ENCODE data around the gene CPPED1. TPM values are rescaled to one million over a fixed set of nuclear protein-coding genes. Genes with fewer than 3 reads are reported as not detected.

CPPED1 gene
- total and polyA plus RNA-seq, 4 donors: 10.4 to 29.1 (median 23.0) TPM

DNA sequence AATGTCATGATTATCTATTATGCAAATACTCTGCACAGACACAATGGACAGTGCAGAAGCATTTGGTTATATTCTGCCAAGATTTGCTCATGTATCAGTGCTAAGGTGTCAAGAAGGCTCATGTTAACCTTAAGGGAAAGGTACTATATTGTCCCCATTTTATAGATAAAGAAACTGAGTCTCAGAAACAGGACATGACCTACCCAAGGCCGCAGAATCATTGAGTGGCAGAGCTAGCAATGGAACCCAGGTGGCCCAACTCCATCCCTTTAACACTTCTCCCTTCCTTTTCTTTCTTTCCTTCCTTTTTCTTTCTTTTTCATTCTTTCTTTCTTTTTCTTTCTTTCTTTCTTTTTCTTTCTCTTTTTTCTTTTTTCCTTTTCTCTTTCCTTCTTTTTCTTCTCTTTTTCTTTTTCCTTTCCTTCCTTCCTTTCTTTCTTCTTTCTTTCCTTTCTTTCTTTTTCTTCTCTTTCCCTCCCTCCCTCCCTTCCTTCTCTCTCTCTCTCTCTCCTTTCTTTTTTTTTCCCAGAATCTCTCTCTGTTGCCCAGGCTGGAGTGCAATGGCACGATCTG, 149.8 kb downstream of the CPPED1 start:
- WGBS: 86% methylated on average over 2 of the region's 2 CpGs
- no peak for DNase-seq (ENCODE audit: low spot score)
- H3K4me3 ChIP-seq (ENCODE audit: low read depth in 1 of 3, low read length in 3 of 3): no peak overlapping the region

DNA sequence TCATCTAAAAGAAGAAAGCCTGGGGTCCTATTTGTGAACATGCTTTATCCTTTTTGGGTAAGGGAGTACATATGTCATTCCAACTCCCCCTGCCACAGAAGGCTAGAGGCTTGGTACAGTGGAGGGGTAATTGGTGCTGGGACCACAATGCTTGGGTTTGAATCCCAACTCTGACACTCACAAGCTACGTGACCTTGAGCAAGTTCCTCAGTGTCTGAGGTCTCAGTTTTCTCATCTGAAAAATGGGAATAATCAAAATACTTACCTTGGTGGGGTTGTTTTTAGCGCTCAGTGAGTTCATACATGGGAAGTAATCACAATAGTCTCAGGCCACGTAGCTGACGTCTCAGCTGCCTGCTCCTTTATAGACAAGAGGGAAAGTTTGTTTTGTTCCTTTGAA, 150.8 kb downstream of the CPPED1 start:
- no peak overlapping the region for H3K4me3 ChIP-seq (ENCODE audit: low read depth in 1 of 3, low read length in 3 of 3)

More for the DNA sequence above, 149.8 kb downstream of the CPPED1 start:
- no peak overlapping the region for H3K27ac ChIP-seq (ENCODE audit: low read depth in 1 of 2, low read length in 2 of 2)
- no peaks in the 10 kb centered on the region for H3K36me3 ChIP-seq (ENCODE audit: control insufficient read depth in 4 of 4, insufficient read depth in 3 of 4, low read depth in 1 of 4, low read length in 3 of 4)
- no peaks in the 10 kb centered on the region for H3K27me3 ChIP-seq (ENCODE audit: control insufficient read depth in 4 of 4, insufficient read depth in 4 of 4, low read length in 3 of 4)
- H3K9me3 ChIP-seq (ENCODE audit: control insufficient read depth in 4 of 4, low read length in 3 of 4): peaks cover 2 to 4% (median 4%) of the 10 kb centered on the region in 4 donors
- H3K4me1 ChIP-seq (ENCODE audit: control insufficient read depth in 4 of 4, insufficient read depth in 4 of 4, low read length in 3 of 4): peaks cover 0 to 10% (median 3%) of the 10 kb centered on the region in 4 donors
- no peak overlapping the region for H3K9ac ChIP-seq (ENCODE audit: low read depth in 1 of 2, low read length in 2 of 2)
- no peak for TF ChIP-seq RAD21 (IDR thresholded peaks at IDR 0.05)
- TF ChIP-seq, protein P1, sequence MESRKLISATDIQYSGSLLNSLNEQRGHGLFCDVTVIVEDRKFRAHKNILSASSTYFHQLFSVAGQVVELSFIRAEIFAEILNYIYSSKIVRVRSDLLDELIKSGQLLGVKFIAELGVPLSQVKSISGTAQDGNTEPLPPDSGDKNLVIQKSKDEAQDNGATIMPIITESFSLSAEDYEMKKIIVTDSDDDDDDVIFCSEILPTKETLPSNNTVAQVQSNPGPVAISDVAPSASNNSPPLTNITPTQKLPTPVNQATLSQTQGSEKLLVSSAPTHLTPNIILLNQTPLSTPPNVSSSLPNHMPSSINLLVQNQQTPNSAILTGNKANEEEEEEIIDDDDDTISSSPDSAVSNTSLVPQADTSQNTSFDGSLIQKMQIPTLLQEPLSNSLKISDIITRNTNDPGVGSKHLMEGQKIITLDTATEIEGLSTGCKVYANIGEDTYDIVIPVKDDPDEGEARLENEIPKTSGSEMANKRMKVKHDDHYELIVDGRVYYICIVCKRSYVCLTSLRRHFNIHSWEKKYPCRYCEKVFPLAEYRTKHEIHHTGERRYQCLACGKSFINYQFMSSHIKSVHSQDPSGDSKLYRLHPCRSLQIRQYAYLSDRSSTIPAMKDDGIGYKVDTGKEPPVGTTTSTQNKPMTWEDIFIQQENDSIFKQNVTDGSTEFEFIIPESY (IDR thresholded peaks at IDR 0.05): no peak
- no peak for TF ChIP-seq FOXA1 (IDR thresholded peaks at IDR 0.05)

DNA sequence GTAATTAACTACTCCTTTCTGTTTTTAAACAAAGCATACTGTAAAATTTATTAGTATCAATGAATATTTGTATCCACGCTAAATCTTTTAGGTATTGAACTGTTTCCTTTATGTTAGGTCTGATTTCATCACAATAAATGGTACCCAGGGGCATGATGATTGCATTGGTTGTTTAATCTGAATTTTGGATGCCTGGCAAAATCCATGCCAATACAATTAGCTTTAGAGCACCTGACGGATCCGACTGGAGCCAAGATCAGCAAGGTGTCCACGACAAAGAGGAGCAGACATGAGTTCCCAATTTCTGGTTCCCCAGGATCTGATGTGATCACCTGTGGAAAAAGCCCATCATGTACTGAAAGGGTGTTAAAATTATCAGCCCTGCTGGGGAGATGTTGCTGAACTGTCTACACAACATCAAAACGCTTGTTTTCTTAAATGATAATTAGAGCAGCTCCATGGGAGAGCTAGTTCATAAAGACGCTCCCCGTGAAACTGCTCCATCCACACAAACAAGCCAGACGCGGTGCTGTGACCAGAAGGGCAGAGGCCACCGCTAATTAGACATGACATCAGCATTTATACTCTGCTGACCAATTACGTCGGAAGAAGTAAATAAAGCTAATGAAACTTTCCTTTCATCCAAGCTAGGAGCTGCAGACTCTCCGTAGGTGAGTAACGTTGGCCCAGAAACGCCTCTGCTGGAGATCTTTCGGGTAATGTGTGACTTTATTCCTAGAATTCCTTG, 151.7 kb downstream of the CPPED1 start:
- Histone ChIP-seq H3K27me3 (ENCODE audit: control insufficient read depth in 4 of 4, insufficient read depth in 4 of 4, low read length in 3 of 4) (no peaks in the 10 kb centered on the region), H3K4me3 (ENCODE audit: low read depth in 1 of 3, low read length in 3 of 3) (no peak overlapping the region), H3K4me1 (ENCODE audit: control insufficient read depth in 4 of 4, insufficient read depth in 4 of 4, low read length in 3 of 4) (peaks cover 0 to 11% (median 6%) of the 10 kb centered on the region in 4 donors), H3K9me3 (ENCODE audit: control insufficient read depth in 4 of 4, low read length in 3 of 4) (no peaks in the 10 kb centered on the region), H3K36me3 (ENCODE audit: control insufficient read depth in 4 of 4, insufficient read depth in 3 of 4, low read depth in 1 of 4, low read length in 3 of 4) (no peaks in the 10 kb centered on the region), H3K9ac (ENCODE audit: low read depth in 1 of 2, low read length in 2 of 2) (no peak overlapping the region), H3K27ac (ENCODE audit: low read depth in 1 of 2, low read length in 2 of 2) (peak overlapping the region in 1 of 2 donors; percentile 33)
- WGBS: 24% methylated on average over 16 of the region's 16 CpGs
- TF ChIP-seq FOXA2 (IDR thresholded peaks at IDR 0.05) (peak; percentile 57), HNF4A (conservative IDR thresholded peaks at IDR 0.05) (peak; percentile 22 to 65), FOXA1 (IDR thresholded peaks at IDR 0.05) (peak; percentile 61), RXRA (IDR thresholded peaks at IDR 0.05) (peak in 1 of 2 donors; percentile 70), JUND (IDR thresholded peaks at IDR 0.05) (peak in 1 of 2 donors; percentile 44), RAD21 (IDR thresholded peaks at IDR 0.05) (peak; percentile 19 to 31), YY1 (IDR thresholded peaks at IDR 0.05) (peak; percentile 77)
- TF ChIP-seq, protein P2, sequence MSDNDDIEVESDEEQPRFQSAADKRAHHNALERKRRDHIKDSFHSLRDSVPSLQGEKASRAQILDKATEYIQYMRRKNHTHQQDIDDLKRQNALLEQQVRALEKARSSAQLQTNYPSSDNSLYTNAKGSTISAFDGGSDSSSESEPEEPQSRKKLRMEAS (IDR thresholded peaks at IDR 0.05): peak; percentile 47
- TF ChIP-seq, protein P3, sequence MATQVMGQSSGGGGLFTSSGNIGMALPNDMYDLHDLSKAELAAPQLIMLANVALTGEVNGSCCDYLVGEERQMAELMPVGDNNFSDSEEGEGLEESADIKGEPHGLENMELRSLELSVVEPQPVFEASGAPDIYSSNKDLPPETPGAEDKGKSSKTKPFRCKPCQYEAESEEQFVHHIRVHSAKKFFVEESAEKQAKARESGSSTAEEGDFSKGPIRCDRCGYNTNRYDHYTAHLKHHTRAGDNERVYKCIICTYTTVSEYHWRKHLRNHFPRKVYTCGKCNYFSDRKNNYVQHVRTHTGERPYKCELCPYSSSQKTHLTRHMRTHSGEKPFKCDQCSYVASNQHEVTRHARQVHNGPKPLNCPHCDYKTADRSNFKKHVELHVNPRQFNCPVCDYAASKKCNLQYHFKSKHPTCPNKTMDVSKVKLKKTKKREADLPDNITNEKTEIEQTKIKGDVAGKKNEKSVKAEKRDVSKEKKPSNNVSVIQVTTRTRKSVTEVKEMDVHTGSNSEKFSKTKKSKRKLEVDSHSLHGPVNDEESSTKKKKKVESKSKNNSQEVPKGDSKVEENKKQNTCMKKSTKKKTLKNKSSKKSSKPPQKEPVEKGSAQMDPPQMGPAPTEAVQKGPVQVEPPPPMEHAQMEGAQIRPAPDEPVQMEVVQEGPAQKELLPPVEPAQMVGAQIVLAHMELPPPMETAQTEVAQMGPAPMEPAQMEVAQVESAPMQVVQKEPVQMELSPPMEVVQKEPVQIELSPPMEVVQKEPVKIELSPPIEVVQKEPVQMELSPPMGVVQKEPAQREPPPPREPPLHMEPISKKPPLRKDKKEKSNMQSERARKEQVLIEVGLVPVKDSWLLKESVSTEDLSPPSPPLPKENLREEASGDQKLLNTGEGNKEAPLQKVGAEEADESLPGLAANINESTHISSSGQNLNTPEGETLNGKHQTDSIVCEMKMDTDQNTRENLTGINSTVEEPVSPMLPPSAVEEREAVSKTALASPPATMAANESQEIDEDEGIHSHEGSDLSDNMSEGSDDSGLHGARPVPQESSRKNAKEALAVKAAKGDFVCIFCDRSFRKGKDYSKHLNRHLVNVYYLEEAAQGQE (IDR thresholded peaks at IDR 0.05): peak; percentile 30
- TF ChIP-seq, protein P1 (IDR thresholded peaks at IDR 0.05): no peak
- TF ChIP-seq, protein P4, sequence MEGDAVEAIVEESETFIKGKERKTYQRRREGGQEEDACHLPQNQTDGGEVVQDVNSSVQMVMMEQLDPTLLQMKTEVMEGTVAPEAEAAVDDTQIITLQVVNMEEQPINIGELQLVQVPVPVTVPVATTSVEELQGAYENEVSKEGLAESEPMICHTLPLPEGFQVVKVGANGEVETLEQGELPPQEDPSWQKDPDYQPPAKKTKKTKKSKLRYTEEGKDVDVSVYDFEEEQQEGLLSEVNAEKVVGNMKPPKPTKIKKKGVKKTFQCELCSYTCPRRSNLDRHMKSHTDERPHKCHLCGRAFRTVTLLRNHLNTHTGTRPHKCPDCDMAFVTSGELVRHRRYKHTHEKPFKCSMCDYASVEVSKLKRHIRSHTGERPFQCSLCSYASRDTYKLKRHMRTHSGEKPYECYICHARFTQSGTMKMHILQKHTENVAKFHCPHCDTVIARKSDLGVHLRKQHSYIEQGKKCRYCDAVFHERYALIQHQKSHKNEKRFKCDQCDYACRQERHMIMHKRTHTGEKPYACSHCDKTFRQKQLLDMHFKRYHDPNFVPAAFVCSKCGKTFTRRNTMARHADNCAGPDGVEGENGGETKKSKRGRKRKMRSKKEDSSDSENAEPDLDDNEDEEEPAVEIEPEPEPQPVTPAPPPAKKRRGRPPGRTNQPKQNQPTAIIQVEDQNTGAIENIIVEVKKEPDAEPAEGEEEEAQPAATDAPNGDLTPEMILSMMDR (IDR thresholded peaks at IDR 0.05; ENCODE audit: low read depth, low read length, missing input control): no peak
- TF ChIP-seq, protein P5, sequence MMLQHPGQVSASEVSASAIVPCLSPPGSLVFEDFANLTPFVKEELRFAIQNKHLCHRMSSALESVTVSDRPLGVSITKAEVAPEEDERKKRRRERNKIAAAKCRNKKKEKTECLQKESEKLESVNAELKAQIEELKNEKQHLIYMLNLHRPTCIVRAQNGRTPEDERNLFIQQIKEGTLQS (IDR thresholded peaks at IDR 0.05): no peak
- DNase-seq (ENCODE audit: low spot score): no peak

More for the DNA sequence above, 150.8 kb downstream of the CPPED1 start:
- H3K9ac ChIP-seq (ENCODE audit: low read depth in 1 of 2, low read length in 2 of 2): no peak overlapping the region
- no peaks in the 10 kb centered on the region for H3K36me3 ChIP-seq (ENCODE audit: control insufficient read depth in 4 of 4, insufficient read depth in 3 of 4, low read depth in 1 of 4, low read length in 3 of 4)
- no peaks in the 10 kb centered on the region for H3K27me3 ChIP-seq (ENCODE audit: control insufficient read depth in 4 of 4, insufficient read depth in 4 of 4, low read length in 3 of 4)
- 93% methylated on average over 4 of the region's 4 CpGs for WGBS
- DNase-seq (ENCODE audit: low spot score): no peak
- no peak overlapping the region for H3K27ac ChIP-seq (ENCODE audit: low read depth in 1 of 2, low read length in 2 of 2)
- H3K9me3 ChIP-seq (ENCODE audit: control insufficient read depth in 4 of 4, low read length in 3 of 4): peaks cover 0 to 2% (median under 1%) of the 10 kb centered on the region in 4 donors
- H3K4me1 ChIP-seq (ENCODE audit: control insufficient read depth in 4 of 4, insufficient read depth in 4 of 4, low read length in 3 of 4): peaks cover 0 to 10% (median 3%) of the 10 kb centered on the region in 4 donors
- TF ChIP-seq GABPA (IDR thresholded peaks at IDR 0.05 in 1 of 2, conservative IDR thresholded peaks at IDR 0.05 in 1 of 2) (no peak), HNF4G (IDR thresholded peaks at IDR 0.05) (no peak), TAF1 (conservative IDR thresholded peaks at IDR 0.05) (no peak), YY1 (IDR thresholded peaks at IDR 0.05) (no peak), RAD21 (IDR thresholded peaks at IDR 0.05) (no peak), EGR1 (IDR thresholded peaks at IDR 0.05; ENCODE audit: low read depth in 2 of 2) (no peak), JUND (IDR thresholded peaks at IDR 0.05) (no peak)
- TF ChIP-seq, protein P2 (IDR thresholded peaks at IDR 0.05): no peak
